Esophagus squamous epithelium (tissue), 5 donors: ENCODE results near the gene STX8. TPM values are rescaled to one million over a fixed set of nuclear protein-coding genes. Genes with fewer than 3 reads are reported as not detected.

Source experiments
- DNase-seq: peaks from one replicate; lab custom pipeline; 2025; lab: John Stamatoyannopoulos, UW
- H3K27ac ChIP-seq, 4 donors: fragments of 200-600 bp; sonication (generic); one replicate each; pipeline ENCODE4 v1.5.1; 2016 to 2019; ENCODE audit warnings: mild to moderate bottlenecking in 1 of 4
- H3K27me3 ChIP-seq, 4 donors: fragments of 200-600 bp; sonication (generic); 1 replicate in 3 of 4; 2 replicates in 1 of 4; pipeline versions ENCODE4 v1.5.1 to v1.6.0; 2017 to 2021; ENCODE audit warnings: antibody characterized with exemption in 1 of 4
- H3K36me3 ChIP-seq, 3 donors: fragments of 200-600 bp; sonication (generic); one replicate each; pipeline ENCODE4 v1.5.1; 2016 to 2019
- H3K4me1 ChIP-seq, 3 donors: fragments of 200-600 bp; sonication (generic); one replicate each; pipeline ENCODE4 v1.5.1; 2017 to 2019
- H3K4me3 ChIP-seq, 4 donors: fragments of 200-600 bp; sonication (generic); 1 replicate in 3 of 4; 2 replicates in 1 of 4; pipeline ENCODE4 v1.5.1; 2016 to 2019; ENCODE audit warnings: mild to moderate bottlenecking in 2 of 4, moderate library complexity in 1 of 4
- H3K9me3 ChIP-seq, 3 donors: fragments of 200-600 bp; sonication (generic); one replicate each; pipeline ENCODE4 v1.5.1; 2016 to 2019
- CTCF ChIP-seq, 6 experiments: fragments of 450-650 bp in 4 of 6; fragments of 200-600 bp in 2 of 6; sonication (generic) in 2 of 6; IDR thresholded peaks; one replicate each; pipeline ENCODE4 v1.5.1; 2016 to 2019; ENCODE audit warnings: antibody characterized with exemption in 6 of 6, mild to moderate bottlenecking in 4 of 6, moderate library complexity in 4 of 6
- POLR2A ChIP-seq, 4 donors: fragments of 450-650 bp; IDR thresholded peaks; one replicate each; pipeline ENCODE4 v1.6.1; 2017; ENCODE audit warnings: antibody characterized with exemption in 4 of 4, mild to moderate bottlenecking in 4 of 4, moderate library complexity in 3 of 4
- WGBS, 2 donors: methylation state at CpG; one replicate each; pipeline ENCODE4 v1.1.5; 2018; 5-methylcytosine and 5-hydroxymethylcytosine counted together
- intact Hi-C: fragments of 100-400 bp; cut with DNase I; formaldehyde crosslinking; loops from one replicate; pipeline ENCODE4 v1.15.0; 2022
- total RNA-seq, 4 donors: library from RNA; depleted of rRNA; stranded (reverse); fragments of >200 nt; gene quantifications; one replicate each; pipeline ENCODE4 v1.1.0, GENCODE V29; 2016
- donor health status: DM: yes; HTN: yes; CAD: no.

STX8 gene
- total RNA-seq, 4 donors from 2014 or later = 31.8 to 66.4 (median 46.5) TPM

GRCh38 chr17:9221147-9221921 lies 354.3 kb downstream of the STX8 start:
- DNase-seq = no peak
- peaks cover 0 to 2% (median 0%) of the 10 kb centered on the region in 3 donors for H3K9me3 ChIP-seq
- peaks cover 8 to 43% (median 13%) of the 10 kb centered on the region in 3 donors for H3K4me1 ChIP-seq
- no peaks in the 10 kb centered on the region for H3K27me3 ChIP-seq
- 83 to 87% methylated on average over 12 to 17 of the region's 25 CpGs for WGBS, 2 donors
- H3K4me3 ChIP-seq = no peak overlapping the region
- peaks cover 0 to 48% (median 5%) of the 10 kb centered on the region in 3 donors for H3K36me3 ChIP-seq
- intact Hi-C loops = no loop called here
- no peak for TF ChIP-seq POLR2A (IDR thresholded peaks at IDR 0.05)
- no peak for TF ChIP-seq CTCF (IDR thresholded peaks at IDR 0.05)
- peak overlapping the region in 1 of 4 donors; percentile 35 for H3K27ac ChIP-seq

GRCh38 chr17:9220398-9221146 lies 355.0 kb downstream of the STX8 start:
- H3K27me3 ChIP-seq = no peaks in the 10 kb centered on the region
- peaks cover 0 to 10% (median 1%) of the 10 kb centered on the region in 3 donors for H3K9me3 ChIP-seq
- H3K4me3 ChIP-seq = no peak overlapping the region
- no peak for DNase-seq
- intact Hi-C loops = no loop called here
- 81 to 87% methylated on average over 13 of the region's 23 CpGs for WGBS, 2 donors
- peaks cover 0 to 55% (median 5%) of the 10 kb centered on the region in 3 donors for H3K36me3 ChIP-seq
- TF ChIP-seq POLR2A (IDR thresholded peaks at IDR 0.05) = no peak
- TF ChIP-seq CTCF (IDR thresholded peaks at IDR 0.05) = no peak
- peak overlapping the region in 3 of 4 donors; percentile 21 to 35 (median 23) for H3K27ac ChIP-seq
- peaks cover 8 to 40% (median 13%) of the 10 kb centered on the region in 3 donors for H3K4me1 ChIP-seq

- Histone ChIP-seq H3K36me3 (peaks cover 0 to 55% (median 5%) of the 10 kb centered on the region in 3 donors), H3K4me3 (no peak overlapping the region), H3K4me1 (peaks cover 8 to 34% (median 13%) of the 10 kb centered on the region in 3 donors), H3K27me3 (no peaks in the 10 kb centered on the region), H3K9me3 (peaks cover 0 to 15% (median 5%) of the 10 kb centered on the region in 3 donors), H3K27ac (peak overlapping the region in 3 of 4 donors; percentile 21 to 35 (median 28))
- intact Hi-C loops = no loop called here
- TF ChIP-seq POLR2A (IDR thresholded peaks at IDR 0.05) (no peak), CTCF (IDR thresholded peaks at IDR 0.05) (no peak)
- DNase-seq = no peak
- WGBS, 2 donors = 90 to 92% methylated on average over 7 to 13 of the region's 13 CpGs
Observed at GRCh38 chr17:9219631-9220397, 355.8 kb downstream of the STX8 start.

- peak overlapping the region; percentile 16 to 90 (median 58) for H3K27ac ChIP-seq
Observed at GRCh38 chr17:9218911-9219310, 356.7 kb downstream of the STX8 start.

More at GRCh38 chr17:9218911-9219310, 356.7 kb downstream of the STX8 start:
- H3K4me1 ChIP-seq = peaks cover 8 to 29% (median 13%) of the 10 kb centered on the region in 3 donors
- DNase-seq = no peak
- peaks cover 0 to 50% (median 5%) of the 10 kb centered on the region in 3 donors for H3K36me3 ChIP-seq
- H3K4me3 ChIP-seq = no peak overlapping the region
- no peak for TF ChIP-seq POLR2A (IDR thresholded peaks at IDR 0.05)
- TF ChIP-seq CTCF (IDR thresholded peaks at IDR 0.05) = no peak
- intact Hi-C loops = no loop called here
- WGBS, 2 donors = 90 to 92% methylated on average over 8 to 12 of the region's 15 CpGs
- no peaks in the 10 kb centered on the region for H3K27me3 ChIP-seq
- H3K9me3 ChIP-seq = peaks cover 0 to 15% (median 5%) of the 10 kb centered on the region in 3 donors
